Large intestine (tissue), 3 donors: Measurements from ENCODE around the gene PLPP6. TPM values are rescaled to one million over a fixed set of nuclear protein-coding genes. Genes with fewer than 3 reads are reported as not detected.

Experiments
- DNase-seq, 2 donors: peaks; one replicate each; pipeline versions ENCODE4 v3.0.0 to v3.0.0-alpha.2; 2013
- H3K27ac ChIP-seq: one replicate; pipeline ENCODE4 v1.5.1; 2013; ENCODE audit warnings: low read length
- H3K27me3 ChIP-seq: 2 replicates; pipeline ENCODE4 v1.6.1; 2013; ENCODE audit warnings: low read length; ENCODE audit not compliant: control insufficient read depth, insufficient read depth
- H3K36me3 ChIP-seq: 2 replicates; pipeline ENCODE4 v1.6.1; 2013; ENCODE audit warnings: low read length; ENCODE audit not compliant: control insufficient read depth, insufficient read depth
- H3K4me1 ChIP-seq: one replicate; pipeline ENCODE4 v1.6.1; 2013; ENCODE audit warnings: low read length; ENCODE audit not compliant: control insufficient read depth, insufficient read depth
- H3K4me3 ChIP-seq: one replicate; pipeline ENCODE4 v1.5.1; 2013; ENCODE audit warnings: low read length
- H3K9me3 ChIP-seq: one replicate; pipeline ENCODE4 v1.6.1; 2013; ENCODE audit warnings: mild to moderate bottlenecking, low read depth, low read length, moderate library complexity; ENCODE audit not compliant: control insufficient read depth
- WGBS: methylation state at CpG from one replicate; pipeline ENCODE4 v1.1.5; 2013; ENCODE audit warnings: low lambda C conversion rate; ENCODE audit not compliant: insufficient coverage; 5-methylcytosine and 5-hydroxymethylcytosine counted together
- polyA plus RNA-seq: library from polyadenylated mRNA; unstranded; fragments of 120-200 nt; gene quantifications from one replicate; pipeline ENCODE4 v1.2.1, GENCODE V29; 2013

PLPP6 gene
- polyA plus RNA-seq, 1 donor, result 17.8 TPM

DNA sequence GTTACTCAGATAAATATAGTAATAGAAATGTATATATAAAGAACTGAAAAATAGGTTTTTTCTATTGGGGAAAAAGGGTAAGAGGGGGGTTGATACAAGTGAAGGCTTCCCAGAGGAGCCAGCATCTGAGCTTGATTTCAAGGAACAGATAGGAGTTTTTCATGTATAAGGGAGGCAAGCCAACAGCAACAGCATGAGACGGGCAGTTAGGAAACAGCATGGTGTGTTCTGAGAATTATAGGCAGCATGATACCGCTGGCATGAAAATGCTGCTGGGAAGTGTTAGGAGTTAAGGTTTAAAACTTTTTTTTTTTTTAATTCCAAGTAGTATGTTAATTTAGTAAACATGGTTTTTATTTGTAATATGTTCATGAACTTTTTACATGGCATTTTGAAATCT is 26.9 kb downstream of the PLPP6 start:
- H3K9me3 ChIP-seq, result no peaks in the 10 kb centered on the region
- no peaks in the 10 kb centered on the region for H3K4me1 ChIP-seq
- no peak overlapping the region for H3K27ac ChIP-seq
- no peak overlapping the region for H3K4me3 ChIP-seq
- H3K27me3 ChIP-seq, result no peaks in the 10 kb centered on the region
- DNase-seq, result no peak
- peaks cover 38% of the 10 kb centered on the region for H3K36me3 ChIP-seq
- no CpG with 5 or more reads among the region's 2 CpGs for WGBS

DNA sequence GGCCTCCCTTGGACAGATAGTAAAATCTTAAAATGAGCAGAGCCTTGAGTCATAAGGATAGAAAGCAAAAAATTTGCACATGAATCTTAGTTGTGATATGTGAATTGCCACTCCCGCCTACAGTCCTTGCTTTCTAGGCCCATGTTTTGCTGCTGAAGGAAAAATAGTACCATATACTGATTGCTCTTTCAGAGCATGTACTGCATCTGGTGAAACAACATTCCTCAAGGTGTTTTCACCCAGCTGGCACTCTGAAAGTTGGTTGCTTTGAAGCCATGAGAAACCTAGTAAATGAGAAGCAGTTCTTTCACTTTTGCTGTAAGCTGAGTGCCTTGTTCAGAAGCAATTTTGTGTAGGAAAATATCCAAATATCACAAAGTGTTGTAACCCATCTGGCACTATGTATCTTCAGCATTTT is 27.6 kb downstream of the PLPP6 start:
- no peaks in the 10 kb centered on the region for H3K4me1 ChIP-seq
- H3K27ac ChIP-seq, result no peak overlapping the region
- no peaks in the 10 kb centered on the region for H3K9me3 ChIP-seq
- WGBS, result 100% methylated on average over 1 of the region's 1 CpG
- no peak overlapping the region for H3K4me3 ChIP-seq
- peaks cover 43% of the 10 kb centered on the region for H3K36me3 ChIP-seq
- no peak for DNase-seq
- H3K27me3 ChIP-seq, result no peaks in the 10 kb centered on the region

GRCh38 chr9:4690144-4690543 is 28.1 kb downstream of the PLPP6 start:
- WGBS, result no CpG with 5 or more reads among the region's 4 CpGs
- DNase-seq, result no peak
- Histone ChIP-seq H3K36me3 (peaks cover 43% of the 10 kb centered on the region), H3K4me1 (no peaks in the 10 kb centered on the region), H3K9me3 (no peaks in the 10 kb centered on the region), H3K27ac (no peak overlapping the region), H3K27me3 (no peaks in the 10 kb centered on the region), H3K4me3 (no peak overlapping the region)

- Histone ChIP-seq H3K36me3 (peaks cover 34% of the 10 kb centered on the region), H3K9me3 (no peaks in the 10 kb centered on the region), H3K4me1 (no peaks in the 10 kb centered on the region), H3K27me3 (no peaks in the 10 kb centered on the region), H3K27ac (no peak overlapping the region), H3K4me3 (no peak overlapping the region)
- DNase-seq, result no peak
- WGBS, result 95% methylated on average over 3 of the region's 3 CpGs
Measured at GRCh38 chr9:4691795-4692194, 29.7 kb downstream of the PLPP6 start.

DNA sequence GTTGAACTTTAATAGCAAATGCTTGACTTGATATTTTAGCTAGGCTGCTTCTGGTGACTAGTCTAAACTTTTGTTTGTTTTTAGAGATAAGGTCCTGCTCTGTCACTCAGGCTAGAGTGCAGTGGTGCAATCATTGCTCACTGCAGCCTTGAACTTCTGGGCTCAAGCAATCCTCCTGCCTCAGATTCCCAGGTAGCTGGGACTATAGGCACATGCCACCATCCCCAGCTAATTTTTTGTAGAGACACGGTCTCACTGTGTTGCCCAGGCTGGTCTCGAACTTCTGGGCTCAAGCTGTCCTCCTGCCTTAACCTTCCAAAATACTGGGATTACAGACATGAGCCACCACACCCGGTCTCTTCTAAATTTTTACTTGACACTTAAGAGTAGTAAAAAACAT is 38.0 kb downstream of the PLPP6 start:
- Histone ChIP-seq H3K4me3 (no peak overlapping the region), H3K9me3 (no peaks in the 10 kb centered on the region), H3K4me1 (no peaks in the 10 kb centered on the region), H3K27ac (no peak overlapping the region), H3K36me3 (peaks cover 39% of the 10 kb centered on the region), H3K27me3 (no peaks in the 10 kb centered on the region)
- 83% methylated on average over 1 of the region's 3 CpGs for WGBS
- DNase-seq, result no peak

- H3K4me1 ChIP-seq, result no peaks in the 10 kb centered on the region
- no CpG with 5 or more reads among the region's 2 CpGs for WGBS
- H3K4me3 ChIP-seq, result no peak overlapping the region
- DNase-seq, result no peak
- H3K27me3 ChIP-seq, result no peaks in the 10 kb centered on the region
- no peaks in the 10 kb centered on the region for H3K9me3 ChIP-seq
- peaks cover 39% of the 10 kb centered on the region for H3K36me3 ChIP-seq
- no peak overlapping the region for H3K27ac ChIP-seq
Measured at GRCh38 chr9:4700932-4701331, 38.8 kb downstream of the PLPP6 start.

- no peaks in the 10 kb centered on the region for H3K9me3 ChIP-seq
- no peak overlapping the region for H3K27ac ChIP-seq
- no peaks in the 10 kb centered on the region for H3K4me1 ChIP-seq
- H3K4me3 ChIP-seq, result no peak overlapping the region
- no peaks in the 10 kb centered on the region for H3K27me3 ChIP-seq
- WGBS, result 83% methylated on average over 1 of the region's 1 CpG
- H3K36me3 ChIP-seq, result peaks cover 40% of the 10 kb centered on the region
- no peak for DNase-seq
Measured at GRCh38 chr9:4701526-4701925, 39.4 kb downstream of the PLPP6 start.

DNA sequence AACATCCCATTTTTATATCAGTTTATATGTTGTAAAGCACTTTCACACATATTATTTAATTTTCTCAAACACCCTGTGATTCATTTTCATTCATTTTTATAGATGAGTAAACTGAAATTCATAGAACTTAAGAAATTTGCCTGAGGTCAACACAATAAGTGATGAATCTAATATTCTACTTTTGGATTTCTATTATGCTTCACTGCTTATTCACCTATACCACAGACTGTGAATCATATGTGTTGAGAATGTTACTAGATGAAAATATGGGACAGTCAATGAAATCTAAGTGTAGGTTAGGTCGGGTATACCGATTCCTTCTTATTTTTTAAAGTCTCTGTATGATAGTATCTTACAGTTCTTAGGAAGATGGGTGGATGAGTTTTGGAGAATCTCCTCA is 42.0 kb downstream of the PLPP6 start:
- H3K27ac ChIP-seq, result no peak overlapping the region
- H3K9me3 ChIP-seq, result no peaks in the 10 kb centered on the region
- no peaks in the 10 kb centered on the region for H3K27me3 ChIP-seq
- no peak for DNase-seq
- no peaks in the 10 kb centered on the region for H3K4me1 ChIP-seq
- WGBS, result no CpG with 5 or more reads among the region's 2 CpGs
- H3K4me3 ChIP-seq, result no peak overlapping the region
- peaks cover 37% of the 10 kb centered on the region for H3K36me3 ChIP-seq

GRCh38 chr9:4706021-4706420 is 43.9 kb downstream of the PLPP6 start:
- WGBS, result no CpG with 5 or more reads among the region's 2 CpGs
- Histone ChIP-seq H3K4me3 (no peak overlapping the region), H3K9me3 (no peaks in the 10 kb centered on the region), H3K27ac (no peak overlapping the region), H3K27me3 (no peaks in the 10 kb centered on the region), H3K36me3 (peaks cover 34% of the 10 kb centered on the region), H3K4me1 (no peaks in the 10 kb centered on the region)
- no peak for DNase-seq

DNA sequence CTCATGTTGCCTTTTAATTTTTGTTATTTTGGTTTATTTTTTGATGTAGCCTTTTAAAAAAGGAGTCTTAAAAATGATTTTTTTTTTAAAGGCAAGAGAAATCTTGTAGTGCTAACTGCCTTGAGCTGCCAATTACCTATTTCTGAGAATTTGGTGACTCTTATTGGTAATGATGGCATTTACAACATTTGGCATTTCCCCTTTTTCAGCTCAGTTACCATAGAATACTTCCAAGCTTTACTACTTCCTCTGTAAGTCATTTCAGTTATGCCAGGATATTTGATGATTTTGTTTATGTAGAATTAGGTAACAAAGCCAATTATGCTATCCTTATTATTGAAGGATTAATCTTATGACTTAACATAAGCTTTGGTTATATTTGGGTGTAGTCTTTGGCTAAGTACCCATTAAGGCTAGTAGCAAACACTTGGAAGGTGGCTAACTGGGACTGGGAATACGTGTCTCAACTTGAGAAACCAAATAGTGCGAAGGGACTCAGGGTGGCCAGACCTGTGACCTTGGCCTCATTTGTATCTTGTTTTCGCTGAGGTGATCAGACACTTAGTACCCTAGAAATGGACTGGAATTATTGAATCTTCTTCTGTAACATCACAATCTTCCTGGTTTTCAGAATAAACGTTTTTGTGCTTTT is 45.0 kb downstream of the PLPP6 start:
- Histone ChIP-seq H3K4me1 (no peaks in the 10 kb centered on the region), H3K9me3 (no peaks in the 10 kb centered on the region), H3K36me3 (peaks cover 36% of the 10 kb centered on the region), H3K27me3 (no peaks in the 10 kb centered on the region), H3K4me3 (no peak overlapping the region), H3K27ac (no peak overlapping the region)
- WGBS, result no CpG with 5 or more reads among the region's 4 CpGs
- DNase-seq, result no peak

- Histone ChIP-seq H3K4me3 (no peak overlapping the region), H3K27me3 (no peaks in the 10 kb centered on the region), H3K4me1 (no peaks in the 10 kb centered on the region), H3K9me3 (peaks cover 2% of the 10 kb centered on the region), H3K36me3 (peaks cover 33% of the 10 kb centered on the region), H3K27ac (no peak overlapping the region)
- DNase-seq, result no peak
Measured at GRCh38 chr9:4709380-4709779, 47.3 kb downstream of the PLPP6 start.
